ENCODE results near the gene ALOX12.

DNA sequence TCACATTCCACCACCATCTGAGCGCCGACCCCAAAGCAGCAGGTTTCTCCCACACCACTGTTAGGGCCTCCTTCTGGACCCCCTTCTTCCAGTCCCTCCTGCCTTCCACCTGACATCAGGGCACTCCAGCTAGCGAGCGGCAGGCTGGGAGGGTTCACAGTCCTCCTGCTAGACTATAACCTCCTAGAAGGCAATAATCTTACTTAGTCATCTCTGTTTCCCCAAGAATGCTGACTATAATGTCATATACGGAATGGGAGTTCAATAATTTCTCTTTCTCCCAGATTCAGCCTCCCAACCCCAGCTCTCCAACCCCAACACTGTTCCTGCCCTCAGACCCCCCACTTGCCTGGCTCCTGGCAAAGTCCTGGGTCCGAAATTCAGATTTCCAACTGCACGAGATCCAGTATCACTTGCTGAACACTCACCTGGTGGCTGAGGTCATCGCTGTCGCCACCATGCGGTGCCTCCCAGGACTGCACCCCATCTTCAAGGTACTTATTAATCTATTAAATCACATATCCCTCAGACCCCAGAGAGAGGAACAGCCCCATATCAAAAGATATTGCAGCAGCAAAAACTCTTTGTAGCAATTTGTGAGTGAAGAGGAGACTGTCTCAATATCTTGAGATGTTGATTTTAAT is 5.6 kb downstream of the ALOX12 start:
- no peak for TF ChIP-seq POLR2A (IDR thresholded peaks at IDR 0.05; ENCODE audit: low read depth, low read length)
- no peak for TF ChIP-seq POLR2AphosphoS5 (IDR thresholded peaks at IDR 0.05; ENCODE audit: low read depth, low read length)
